ENCODE data around the gene OR10A3.

DNA sequence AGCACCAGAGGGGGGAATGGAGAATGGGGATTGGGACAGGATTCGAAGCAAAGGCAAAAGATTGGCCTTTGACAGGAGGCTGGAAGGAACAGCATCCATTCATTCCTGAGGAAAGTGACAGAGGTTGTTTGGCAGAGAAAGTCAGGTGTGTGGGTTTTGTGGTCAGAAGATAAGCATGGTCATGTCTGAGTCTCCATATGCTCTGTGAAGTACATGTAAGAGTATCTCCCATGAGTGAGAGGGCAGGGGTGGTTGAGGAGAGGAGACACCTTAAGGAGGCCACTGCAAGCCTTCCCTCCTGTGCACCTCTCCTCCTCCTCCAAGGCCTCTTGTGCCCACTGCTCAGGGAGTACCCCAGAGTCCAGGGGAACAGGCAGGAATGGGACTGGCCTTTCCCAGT lies 25.6 kb upstream of the OR10A3 start:
- TF ChIP-seq EZH2 (IDR thresholded peaks at IDR 0.05), result no peak
- no peak for TF ChIP-seq ELF1 (IDR thresholded peaks at IDR 0.05; ENCODE audit: borderline replicate concordance, low read depth)
- TF ChIP-seq POLR2AphosphoS5 (IDR thresholded peaks at IDR 0.05; ENCODE audit: low read depth, low read length), result no peak
- TF ChIP-seq POLR2A (IDR thresholded peaks at IDR 0.05; ENCODE audit: borderline replicate concordance, extremely low read depth, insufficient read depth, insufficient read length), result no peak
- TF ChIP-seq, protein P1, sequence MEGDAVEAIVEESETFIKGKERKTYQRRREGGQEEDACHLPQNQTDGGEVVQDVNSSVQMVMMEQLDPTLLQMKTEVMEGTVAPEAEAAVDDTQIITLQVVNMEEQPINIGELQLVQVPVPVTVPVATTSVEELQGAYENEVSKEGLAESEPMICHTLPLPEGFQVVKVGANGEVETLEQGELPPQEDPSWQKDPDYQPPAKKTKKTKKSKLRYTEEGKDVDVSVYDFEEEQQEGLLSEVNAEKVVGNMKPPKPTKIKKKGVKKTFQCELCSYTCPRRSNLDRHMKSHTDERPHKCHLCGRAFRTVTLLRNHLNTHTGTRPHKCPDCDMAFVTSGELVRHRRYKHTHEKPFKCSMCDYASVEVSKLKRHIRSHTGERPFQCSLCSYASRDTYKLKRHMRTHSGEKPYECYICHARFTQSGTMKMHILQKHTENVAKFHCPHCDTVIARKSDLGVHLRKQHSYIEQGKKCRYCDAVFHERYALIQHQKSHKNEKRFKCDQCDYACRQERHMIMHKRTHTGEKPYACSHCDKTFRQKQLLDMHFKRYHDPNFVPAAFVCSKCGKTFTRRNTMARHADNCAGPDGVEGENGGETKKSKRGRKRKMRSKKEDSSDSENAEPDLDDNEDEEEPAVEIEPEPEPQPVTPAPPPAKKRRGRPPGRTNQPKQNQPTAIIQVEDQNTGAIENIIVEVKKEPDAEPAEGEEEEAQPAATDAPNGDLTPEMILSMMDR (IDR thresholded peaks at IDR 0.05 in 2 of 3, conservative IDR thresholded peaks at IDR 0.05 in 1 of 3; ENCODE audit: borderline replicate concordance in 1 of 3, insufficient read depth in 1 of 3, low read depth in 2 of 3, low read length in 2 of 3), result no peak
- no peak for TF ChIP-seq ZFX (IDR thresholded peaks at IDR 0.05)
- TF ChIP-seq CEBPB (IDR thresholded peaks at IDR 0.05; ENCODE audit: low read depth), result no peak
